Neural cell (in vitro differentiated cells): ENCODE results near the gene LXN. TPM values are rescaled to one million over a fixed set of nuclear protein-coding genes. Genes with fewer than 3 reads are reported as not detected.

ENCODE experiments used
- H2AFZ ChIP-seq: fragments of 200-600, 300-800 bp; sonication (generic), shearing (Covaris generic); 2 replicates; pipeline ENCODE4 v1.6.0; 2014; ENCODE audit warnings: low read depth, mild to moderate bottlenecking, antibody characterized with exemption, low read length, moderate library complexity
- H3F3A ChIP-seq: fragments of 200-600 bp; shearing (Covaris generic); 2 replicates; pipeline ENCODE4 v1.6.1; 2016; ENCODE audit warnings: mild to moderate bottlenecking, moderate library complexity, mixed read lengths, antibody characterized with exemption, low read length; ENCODE audit not compliant: insufficient read depth, poor library complexity, severe bottlenecking
- H3K27ac ChIP-seq: fragments of 200-600, 300-800 bp; sonication (generic), shearing (Covaris generic); 2 replicates; pipeline ENCODE4 v1.5.1; 2014; ENCODE audit warnings: mild to moderate bottlenecking, low read length, moderate library complexity
- H3K27me3 ChIP-seq: fragments of 300-800, 200-600 bp; sonication (generic), shearing (Covaris generic); 2 replicates; pipeline ENCODE4 v1.6.0; 2014; ENCODE audit warnings: mild to moderate bottlenecking, low read depth, low read length, moderate library complexity; ENCODE audit not compliant: insufficient read depth
- H3K36me3 ChIP-seq: fragments of 300-800, 200-600 bp; sonication (generic), shearing (Covaris generic); 2 replicates; pipeline ENCODE4 v1.5.1; 2014; ENCODE audit warnings: mild to moderate bottlenecking, antibody characterized with exemption, low read length, moderate library complexity; ENCODE audit not compliant: insufficient read depth
- H3K4me2 ChIP-seq: fragments of 300-800, 200-600 bp; sonication (generic), shearing (Covaris generic); 2 replicates; pipeline ENCODE4 v1.6.0; 2014; ENCODE audit warnings: mild to moderate bottlenecking, low read length
- H3K4me3 ChIP-seq: fragments of 300-800, 200-600 bp; sonication (generic), shearing (Covaris generic); 2 replicates; pipeline ENCODE4 v1.5.1; 2014; ENCODE audit warnings: mild to moderate bottlenecking, low read length, moderate library complexity
- H3K79me2 ChIP-seq: fragments of 200-600 bp; shearing (Covaris generic); replicated peaks from 2 replicates; pipeline ENCODE4 v1.6.0; 2014; ENCODE audit warnings: mild to moderate bottlenecking, low read length, moderate library complexity; ENCODE audit not compliant: insufficient read depth
- H3K9ac ChIP-seq: fragments of 300-800, 200-600 bp; sonication (generic), shearing (Covaris generic); 2 replicates; pipeline ENCODE4 v1.6.1; 2016; ENCODE audit warnings: mild to moderate bottlenecking, low read length, mixed read lengths
- H3K9me2 ChIP-seq: fragments of 200-600 bp; shearing (Covaris generic); 2 replicates; pipeline ENCODE4 v1.6.1; 2016; ENCODE audit warnings: mild to moderate bottlenecking, low read length, mixed read lengths; ENCODE audit not compliant: insufficient read depth
- H3K9me3 ChIP-seq: fragments of 200-600, 300-800 bp; sonication (generic), shearing (Covaris generic); 2 replicates; pipeline ENCODE4 v1.6.1; 2016; ENCODE audit warnings: mild to moderate bottlenecking, mixed run types, low read length, moderate library complexity, mixed read lengths
- H4K20me1 ChIP-seq: fragments of 200-600 bp; shearing (Covaris generic); 2 replicates; pipeline ENCODE4 v1.6.1; 2016; ENCODE audit warnings: mild to moderate bottlenecking, mixed run types; ENCODE audit not compliant: insufficient read depth
- EP300 ChIP-seq: fragments of 450-650 bp; conservative IDR thresholded peaks from 2 replicates; pipeline ENCODE4 v1.6.1; 2014; ENCODE audit warnings: antibody characterized with exemption, mild to moderate bottlenecking, moderate library complexity; ENCODE audit not compliant: poor library complexity, severe bottlenecking
- EZH2 ChIP-seq: fragments of 200-600, 300-800 bp; shearing (Covaris generic), sonication (generic); IDR thresholded peaks from 2 replicates; pipeline ENCODE4 v1.6.1; 2014; ENCODE audit warnings: antibody characterized with exemption, low read length, borderline replicate concordance, mild to moderate bottlenecking; ENCODE audit not compliant: insufficient read depth, poor library complexity, severe bottlenecking
- MXI1 ChIP-seq: fragments of 450-650 bp; conservative IDR thresholded peaks from 2 replicates; pipeline ENCODE4 v1.6.1; 2014; ENCODE audit warnings: antibody characterized with exemption, mild to moderate bottlenecking; ENCODE audit not compliant: poor library complexity, severe bottlenecking
- POLR2AphosphoS5 ChIP-seq: IDR thresholded peaks from 2 replicates; pipeline ENCODE4 v1.6.1; 2012
- RAD21 ChIP-seq: fragments of 450-650 bp; conservative IDR thresholded peaks from 2 replicates; pipeline ENCODE4 v1.6.1; 2014; ENCODE audit warnings: antibody characterized with exemption, mild to moderate bottlenecking, moderate library complexity
- SMC3 ChIP-seq: fragments of 450-650 bp; conservative IDR thresholded peaks from 2 replicates; pipeline ENCODE4 v1.6.1; 2014; ENCODE audit warnings: antibody characterized with exemption, mild to moderate bottlenecking, moderate library complexity; ENCODE audit not compliant: poor library complexity
- TAF1 ChIP-seq: IDR thresholded peaks from 2 replicates; pipeline ENCODE4 v1.6.1; 2012; ENCODE audit warnings: low read depth
- polyA plus RNA-seq: library from polyadenylated mRNA; depleted of rRNA; stranded (reverse); fragments of >200 nt; gene quantifications from 2 replicates; pipeline ENCODE4 v1.2.3, GENCODE V29; 2014
- TF ChIP-seq, protein P1 (sequence below): IDR thresholded peaks from 2 replicates; pipeline ENCODE4 v1.6.1; 2012; ENCODE audit warnings: borderline replicate concordance
- TF ChIP-seq, protein P2 (sequence below): fragments of 450-650 bp; IDR thresholded peaks from 2 replicates; pipeline ENCODE4 v1.5.1; 2014; ENCODE audit warnings: antibody characterized with exemption, mild to moderate bottlenecking, moderate library complexity; ENCODE audit not compliant: poor library complexity, severe bottlenecking

LXN gene
- polyA plus RNA-seq, 1 donor from 2014 or later, result 0.53 TPM

DNA sequence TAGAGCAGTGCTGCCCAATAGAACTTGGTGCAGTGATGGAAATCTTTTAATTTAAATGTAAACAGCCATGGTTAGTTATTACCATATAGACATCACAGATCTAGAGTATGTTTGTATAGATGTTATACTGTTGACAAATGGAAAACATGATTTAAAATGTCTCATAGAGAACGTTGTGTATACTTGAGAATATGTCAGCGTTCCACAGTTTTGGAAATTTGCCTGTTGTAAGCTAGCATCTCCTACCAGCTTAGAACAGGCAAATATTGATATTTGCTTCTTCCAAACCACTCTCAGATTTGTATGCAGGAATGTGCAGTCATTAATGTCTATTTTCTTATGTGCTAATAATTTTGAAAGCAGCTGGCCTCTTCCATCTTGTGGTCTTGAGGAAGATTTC, 8.4 kb upstream of the LXN start:
- no peaks in the 10 kb centered on the region for H3K79me2 ChIP-seq
- H4K20me1 ChIP-seq, result no peaks in the 10 kb centered on the region
- H3K27ac ChIP-seq, result no peak overlapping the region
- H3K9me3 ChIP-seq, result no peaks in the 10 kb centered on the region
- no peaks in the 10 kb centered on the region for H3K9me2 ChIP-seq
- H2AFZ ChIP-seq, result no peak overlapping the region
- no peak overlapping the region for H3K4me3 ChIP-seq
- no peaks in the 10 kb centered on the region for H3K27me3 ChIP-seq
- no peak overlapping the region for H3K4me2 ChIP-seq
- H3K36me3 ChIP-seq, result peaks cover 5% of the 10 kb centered on the region
- TF ChIP-seq SMC3 (no peak), MXI1 (no peak), EP300 (no peak), POLR2AphosphoS5 (no peak), EZH2 (no peak), RAD21 (no peak), TAF1 (no peak)
- TF ChIP-seq, protein P1, sequence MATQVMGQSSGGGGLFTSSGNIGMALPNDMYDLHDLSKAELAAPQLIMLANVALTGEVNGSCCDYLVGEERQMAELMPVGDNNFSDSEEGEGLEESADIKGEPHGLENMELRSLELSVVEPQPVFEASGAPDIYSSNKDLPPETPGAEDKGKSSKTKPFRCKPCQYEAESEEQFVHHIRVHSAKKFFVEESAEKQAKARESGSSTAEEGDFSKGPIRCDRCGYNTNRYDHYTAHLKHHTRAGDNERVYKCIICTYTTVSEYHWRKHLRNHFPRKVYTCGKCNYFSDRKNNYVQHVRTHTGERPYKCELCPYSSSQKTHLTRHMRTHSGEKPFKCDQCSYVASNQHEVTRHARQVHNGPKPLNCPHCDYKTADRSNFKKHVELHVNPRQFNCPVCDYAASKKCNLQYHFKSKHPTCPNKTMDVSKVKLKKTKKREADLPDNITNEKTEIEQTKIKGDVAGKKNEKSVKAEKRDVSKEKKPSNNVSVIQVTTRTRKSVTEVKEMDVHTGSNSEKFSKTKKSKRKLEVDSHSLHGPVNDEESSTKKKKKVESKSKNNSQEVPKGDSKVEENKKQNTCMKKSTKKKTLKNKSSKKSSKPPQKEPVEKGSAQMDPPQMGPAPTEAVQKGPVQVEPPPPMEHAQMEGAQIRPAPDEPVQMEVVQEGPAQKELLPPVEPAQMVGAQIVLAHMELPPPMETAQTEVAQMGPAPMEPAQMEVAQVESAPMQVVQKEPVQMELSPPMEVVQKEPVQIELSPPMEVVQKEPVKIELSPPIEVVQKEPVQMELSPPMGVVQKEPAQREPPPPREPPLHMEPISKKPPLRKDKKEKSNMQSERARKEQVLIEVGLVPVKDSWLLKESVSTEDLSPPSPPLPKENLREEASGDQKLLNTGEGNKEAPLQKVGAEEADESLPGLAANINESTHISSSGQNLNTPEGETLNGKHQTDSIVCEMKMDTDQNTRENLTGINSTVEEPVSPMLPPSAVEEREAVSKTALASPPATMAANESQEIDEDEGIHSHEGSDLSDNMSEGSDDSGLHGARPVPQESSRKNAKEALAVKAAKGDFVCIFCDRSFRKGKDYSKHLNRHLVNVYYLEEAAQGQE, result no peak
- TF ChIP-seq, protein P2, sequence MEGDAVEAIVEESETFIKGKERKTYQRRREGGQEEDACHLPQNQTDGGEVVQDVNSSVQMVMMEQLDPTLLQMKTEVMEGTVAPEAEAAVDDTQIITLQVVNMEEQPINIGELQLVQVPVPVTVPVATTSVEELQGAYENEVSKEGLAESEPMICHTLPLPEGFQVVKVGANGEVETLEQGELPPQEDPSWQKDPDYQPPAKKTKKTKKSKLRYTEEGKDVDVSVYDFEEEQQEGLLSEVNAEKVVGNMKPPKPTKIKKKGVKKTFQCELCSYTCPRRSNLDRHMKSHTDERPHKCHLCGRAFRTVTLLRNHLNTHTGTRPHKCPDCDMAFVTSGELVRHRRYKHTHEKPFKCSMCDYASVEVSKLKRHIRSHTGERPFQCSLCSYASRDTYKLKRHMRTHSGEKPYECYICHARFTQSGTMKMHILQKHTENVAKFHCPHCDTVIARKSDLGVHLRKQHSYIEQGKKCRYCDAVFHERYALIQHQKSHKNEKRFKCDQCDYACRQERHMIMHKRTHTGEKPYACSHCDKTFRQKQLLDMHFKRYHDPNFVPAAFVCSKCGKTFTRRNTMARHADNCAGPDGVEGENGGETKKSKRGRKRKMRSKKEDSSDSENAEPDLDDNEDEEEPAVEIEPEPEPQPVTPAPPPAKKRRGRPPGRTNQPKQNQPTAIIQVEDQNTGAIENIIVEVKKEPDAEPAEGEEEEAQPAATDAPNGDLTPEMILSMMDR, result no peak
- H3K9ac ChIP-seq, result no peak overlapping the region
- H3F3A ChIP-seq, result no peaks in the 10 kb centered on the region

DNA sequence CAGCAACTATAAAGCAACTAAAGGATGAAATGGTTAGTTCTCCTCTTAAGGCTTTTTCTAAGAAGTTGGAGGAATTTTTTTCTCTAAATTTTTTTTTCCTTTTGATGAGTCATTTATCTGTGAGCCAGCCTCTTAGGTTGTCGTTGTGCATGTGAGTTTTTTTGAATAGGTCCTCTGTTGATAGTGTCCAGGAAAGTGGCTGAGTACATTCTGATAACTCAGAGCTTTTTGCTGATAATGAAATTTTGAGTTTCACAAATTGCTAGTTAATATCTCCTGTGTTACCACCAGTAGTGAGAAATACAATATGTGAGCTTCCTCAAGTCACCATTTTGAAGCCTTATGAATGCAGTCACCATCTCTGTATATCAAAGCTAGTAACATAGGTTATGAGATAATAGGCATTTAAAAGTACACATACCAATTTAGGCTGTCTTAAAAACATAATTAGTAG, 7.1 kb upstream of the LXN start:
- Histone ChIP-seq H3K9ac (no peak overlapping the region), H3K27me3 (no peaks in the 10 kb centered on the region), H3K27ac (no peak overlapping the region), H2AFZ (no peak overlapping the region), H4K20me1 (no peaks in the 10 kb centered on the region), H3K4me3 (no peak overlapping the region), H3K9me3 (no peaks in the 10 kb centered on the region), H3K9me2 (no peaks in the 10 kb centered on the region), H3K4me2 (no peak overlapping the region), H3K36me3 (peaks cover 5% of the 10 kb centered on the region), H3F3A (no peaks in the 10 kb centered on the region), H3K79me2 (no peaks in the 10 kb centered on the region)
- TF ChIP-seq EZH2 (no peak), MXI1 (no peak), RAD21 (no peak), EP300 (no peak), TAF1 (no peak), POLR2AphosphoS5 (no peak), SMC3 (no peak)
- TF ChIP-seq, protein P1, result no peak
